ENCODE data around the gene NAPB. TPM values are rescaled to one million over a fixed set of nuclear protein-coding genes. Genes with fewer than 3 reads are reported as not detected.

NAPB gene
- total and polyA plus RNA-seq, 2 of the 8 experiments (the other 6 are each of a cell fraction or from before 2014, with no cell fraction given): 6.2 to 12.3 TPM

- Histone ChIP-seq H3K27ac (ENCODE audit: low read depth, low read length) (no peak overlapping the region), H4K5ac (ENCODE audit: insufficient read length, low read depth, low read length) (no peak overlapping the region), H2BK12ac (ENCODE audit: low read depth, low read length) (no peak overlapping the region), H4K20me1 (replicated peaks in 1 of 2; ENCODE audit: control insufficient read depth in 1 of 2, insufficient read depth in 2 of 2, low read length in 2 of 2) (no peaks in the 10 kb centered on the region), H2BK15ac (ENCODE audit: low read length) (no peak overlapping the region), H2BK120ac (replicated peaks; ENCODE audit: low read depth, low read length) (no peak overlapping the region), H3K4me2 (ENCODE audit: insufficient read depth in 1 of 2, low read depth in 2 of 2, low read length in 2 of 2) (no peak overlapping the region), H2BK20ac (ENCODE audit: low read length) (0 out of 2 replicates have a peak overlapping the region, but pooled peaks have one; percentile 48), H3K4me3 (ENCODE audit: extremely low read depth in 1 of 4, insufficient read depth in 2 of 4, low read depth in 3 of 4, low read length in 4 of 4) (no peak overlapping the region), H3K4ac (replicated peaks; ENCODE audit: insufficient read length, low read depth, low read length) (no peak overlapping the region), H3K9ac (replicated peaks in 1 of 4; ENCODE audit: extremely low read depth in 1 of 4, low read depth in 3 of 4, low read length in 3 of 4) (no peak overlapping the region), H3K18ac (ENCODE audit: extremely low read depth, low read length) (no peak overlapping the region), H2BK5ac (ENCODE audit: low read depth, low read length) (no peak overlapping the region), H4K91ac (replicated peaks; ENCODE audit: insufficient read length, low read length) (peak overlapping the region; percentile 76), H3K4me1 (replicated peaks in 1 of 4; ENCODE audit: control insufficient read depth in 3 of 4, insufficient read depth in 4 of 4, low read length in 3 of 4) (no peaks in the 10 kb centered on the region; a peak in 1 of 7 replicates), H3K79me2 (ENCODE audit: control insufficient read depth in 1 of 2, insufficient read depth in 2 of 2, low read length in 2 of 2) (no peaks in the 10 kb centered on the region), H3K23ac (ENCODE audit: insufficient read length) (no peak overlapping the region), H3K14ac (ENCODE audit: insufficient read length) (no peak overlapping the region), H4K8ac (ENCODE audit: extremely low read depth, insufficient read depth, low read length) (no peak overlapping the region), H3K36me3 (ENCODE audit: control insufficient read depth in 2 of 4, insufficient read depth in 4 of 4, low read length in 3 of 4) (no peaks in the 10 kb centered on the region), H3K9me3 (ENCODE audit: insufficient read depth in 2 of 2, low read depth in 1 of 2, low read length in 1 of 2) (no peaks in the 10 kb centered on the region), H3K23me2 (ENCODE audit: low read depth, low read length) (peaks cover 2% of the 10 kb centered on the region; the same call in 1 of the 2 replicates), H3K79me1 (ENCODE audit: low read depth, low read length) (no peaks in the 10 kb centered on the region), H3K56ac (replicated peaks; ENCODE audit: insufficient read length, low read depth, low read length) (no peak overlapping the region), H2AFZ (ENCODE audit: low read length) (no peak overlapping the region), H3K27me3 (replicated peaks in 1 of 4; ENCODE audit: control insufficient read depth in 3 of 4, extremely low read depth in 1 of 4, insufficient read depth in 3 of 4, low read length in 3 of 4) (no peaks in the 10 kb centered on the region), H2AK5ac (ENCODE audit: low read depth, low read length) (no peak overlapping the region)
- no peak for FAIRE-seq
- 96% methylated on average over 7 of the region's 7 CpGs; no CpG with 5 or more reads in 1 of the 2 experiments for whole genome bisulfite sequencing, 2 experiments (ENCODE audit: extremely low coverage in 1 of 2, insufficient coverage in 1 of 2, insufficient read length in 1 of 2, insufficient replicate concordance in 2 of 2, low coverage in 1 of 2, low lambda C conversion rate in 2 of 2, missing lambda C conversion rate in 1 of 2)
- CTCF ChIA-PET (ENCODE audit: partially characterized antibody): interaction anchor here (0.6 to 18.9 kb wide), 19 partner anchors 9 to 761 kb away, joined by 3 to 328 read pairs (median 5); partner anchors contain the start of gene CST9
- DNase-seq (ENCODE audit: low read depth in 1 of 2, low spot score in 2 of 2): no peak
- POLR2A ChIA-PET (ENCODE audit: partially characterized antibody): no interaction called here
- TF ChIP-seq TEAD4 (IDR thresholded peaks at IDR 0.05; ENCODE audit: low read depth, low read length): no peak
- no peak for TF ChIP-seq RNF2 (IDR thresholded peaks at IDR 0.05; ENCODE audit: borderline replicate concordance, low read depth, low read length, missing control alignments, poor library complexity, severe bottlenecking)
- TF ChIP-seq SP1 (IDR thresholded peaks at IDR 0.05; ENCODE audit: low read depth, low read length): no peak
- no peak for TF ChIP-seq HDAC2 (IDR thresholded peaks at IDR 0.05; ENCODE audit: borderline replicate concordance in 1 of 2, low read depth in 2 of 2, low read length in 2 of 2)
- TF ChIP-seq GTF2F1 (IDR thresholded peaks at IDR 0.05; ENCODE audit: borderline replicate concordance, low read depth, low read length): no peak
Observed at GRCh38 chr20:23445596-23446217, 24.4 kb upstream of the NAPB start.
